ENCODE data around the gene RCOR1.

- TF ChIP-seq CTCF (IDR thresholded peaks at IDR 0.05) (no peak), JUN (IDR thresholded peaks at IDR 0.05) (no peak), POLR2A (IDR thresholded peaks at IDR 0.05; ENCODE audit: low read length) (no peak), EHMT2 (IDR thresholded peaks at IDR 0.05; ENCODE audit: low read depth) (no peak), RFX5 (IDR thresholded peaks at IDR 0.05) (no peak), ZFP36 (IDR thresholded peaks at IDR 0.05; ENCODE audit: borderline replicate concordance, partially characterized antibody) (no peak), RCOR1 (IDR thresholded peaks at IDR 0.05; ENCODE audit: low read depth, low read length) (no peak)
Observed at GRCh38 chr14:102645746-102646440, 53.4 kb downstream of the RCOR1 start.

All from A549 (cell line).